Muscle of arm (tissue), 12 donors: ENCODE measurements around the gene STKLD1. TPM values are rescaled to one million over a fixed set of nuclear protein-coding genes. Genes with fewer than 3 reads are reported as not detected.
"Not testable (repeated sequence)": the region's sequence is repeated elsewhere in the genome, so short reads cannot be mapped to it uniquely, and the experiment has no call there.

Experiments used
- DNase-seq: peaks from one replicate; pipeline ENCODE4 v3.0.0-alpha.2; 2013
- polyA plus RNA-seq, 12 donors: library from polyadenylated mRNA; unstranded; fragments of 120-200 nt; gene quantifications; one replicate each; pipeline ENCODE4 v1.2.1, GENCODE V29; 2013; ENCODE audit not compliant: insufficient read length in 12 of 12

The STKLD1 gene
- polyA plus RNA-seq, 12 donors, result 0.82 to 3.0 (median 1.8) TPM; not detected in 2

- no peak for DNase-seq
Observed at GRCh38 chr9:133441571-133441970, 65.4 kb downstream of the STKLD1 start.

- no peak for DNase-seq
Observed at GRCh38 chr9:133443248-133443647, 67.1 kb downstream of the STKLD1 start.

GRCh38 chr9:133443982-133444381 is 67.8 kb downstream of the STKLD1 start:
- no peak for DNase-seq

- DNase-seq, result no peak
Observed at GRCh38 chr9:133445293-133445969, 69.3 kb downstream of the STKLD1 start.

- DNase-seq, result no peak
Observed at GRCh38 chr9:133448487-133448972, 72.4 kb downstream of the STKLD1 start.

- no peak for DNase-seq
Observed at GRCh38 chr9:133449760-133450159, 73.6 kb downstream of the STKLD1 start.

- not testable (repeated sequence) for DNase-seq
Observed at GRCh38 chr9:133451865-133452264, 75.7 kb downstream of the STKLD1 start.

GRCh38 chr9:133452562-133452961 is 76.4 kb downstream of the STKLD1 start:
- DNase-seq, result no peak

- no peak for DNase-seq
Observed at GRCh38 chr9:133453651-133454050, 77.5 kb downstream of the STKLD1 start.

- DNase-seq, result no peak
Observed at GRCh38 chr9:133454325-133454724, 78.2 kb downstream of the STKLD1 start.

- no peak for DNase-seq
Observed at GRCh38 chr9:133454943-133455673, 78.9 kb downstream of the STKLD1 start.

Other genes with a start within 250 kb of the STKLD1 start
- gene GBGT1, start 212.5 kb upstream of the STKLD1 start, polyA plus RNA-seq, result 1 to 10 TPM in 10 of 12 donors, not detected in 2; 2.9 to 6.2 (median 3.5) TPM
- gene OBP2B, start 167.1 kb upstream of the STKLD1 start, polyA plus RNA-seq, result under 1 TPM in 1 of 12 donors, not detected in 11; 0.17 TPM
- gene ABO, start 101.2 kb upstream of the STKLD1 start, polyA plus RNA-seq, result 10 to 100 TPM in 1 of 12 donors, 1 to 10 TPM in 8, under 1 TPM in 2, not detected in 1; 0.57 to 28.3 (median 2.6) TPM
- gene SURF6, start 40.2 kb upstream of the STKLD1 start, polyA plus RNA-seq, result 10 to 100 TPM in 11 of 12 donors, not detected in 1; 14.3 to 32.6 (median 18.6) TPM
- gene MED22, start 28.2 kb upstream of the STKLD1 start, polyA plus RNA-seq, result 10 to 100 TPM in 11 of 12 donors, not detected in 1; 18.8 to 27.5 (median 21.7) TPM
- gene RPL7A, start 28.1 kb upstream of the STKLD1 start, polyA plus RNA-seq, result 1,000 to 10,000 TPM in 11 of 12 donors, not detected in 1; 2,000 to 2,688 (median 2,248) TPM
- 10 to 100 TPM in 11 of 12 donors, not detected in 1; 17.6 to 37.0 (median 29.9) TPM for gene SURF1, start 19.9 kb upstream of the STKLD1 start, polyA plus RNA-seq
- gene SURF2, start 19.8 kb upstream of the STKLD1 start, polyA plus RNA-seq, result 10 to 100 TPM in 7 of 12 donors, 1 to 10 TPM in 3, not detected in 2; 7.6 to 18.1 (median 11.1) TPM
- 100 to 1,000 TPM in 6 of 12 donors, 10 to 100 TPM in 5, not detected in 1; 87.0 to 138 (median 100) TPM for gene SURF4, start 306 bp upstream of the STKLD1 start, polyA plus RNA-seq
- gene REXO4, start 41.6 kb downstream of the STKLD1 start, polyA plus RNA-seq, result 10 to 100 TPM in 11 of 12 donors, not detected in 1; 26.6 to 54.5 (median 30.4) TPM
- 1 to 10 TPM in 11 of 12 donors, not detected in 1; 4.2 to 8.4 (median 5.5) TPM for gene ADAMTS13, start 46.0 kb downstream of the STKLD1 start, polyA plus RNA-seq
- 10 to 100 TPM in 11 of 12 donors, not detected in 1; 10.4 to 22.4 (median 13.1) TPM for gene CACFD1, start 83.6 kb downstream of the STKLD1 start, polyA plus RNA-seq
- gene SLC2A6, start 102.7 kb downstream of the STKLD1 start, polyA plus RNA-seq, result 1 to 10 TPM in 7 of 12 donors, under 1 TPM in 3, not detected in 2; 0.87 to 1.6 (median 1.1) TPM
- gene MYMK, start 148.6 kb downstream of the STKLD1 start, polyA plus RNA-seq, result 10 to 100 TPM in 11 of 12 donors, not detected in 1; 18.1 to 68.0 (median 49.3) TPM
- 1 to 10 TPM in 10 of 12 donors, not detected in 2; 2.3 to 4.6 (median 2.6) TPM for gene ADAMTSL2, start 158.3 kb downstream of the STKLD1 start, polyA plus RNA-seq
- under 1 TPM in 3 of 12 donors, not detected in 9; 0.15 to 0.24 (median 0.19) TPM for gene FAM163B, start 233.0 kb downstream of the STKLD1 start, polyA plus RNA-seq